ENCODE data around the gene RIC8B.

Gene RIC8B

GRCh38 chr12:106871477-106871876, 97.0 kb downstream of the RIC8B start:
- H3K9me3 ChIP-seq, result no peaks in the 10 kb centered on the region
- H3K27me3 ChIP-seq, result no peaks in the 10 kb centered on the region
- TF ChIP-seq CTCF (IDR thresholded peaks at IDR 0.05; ENCODE audit: low read depth, low read length), result no peak
- H3K36me3 ChIP-seq, result no peaks in the 10 kb centered on the region
- peaks cover 9% of the 10 kb centered on the region for H3K4me1 ChIP-seq
- no peak overlapping the region for H3K4me3 ChIP-seq (ENCODE audit: low read depth, low read length)
- no peak for DNase-seq

GRCh38 chr12:106873983-106874382, 99.5 kb downstream of the RIC8B start:
- DNase-seq, result no peak
- Histone ChIP-seq H3K4me3 (ENCODE audit: low read depth, low read length) (no peak overlapping the region), H3K27me3 (no peaks in the 10 kb centered on the region), H3K9me3 (no peaks in the 10 kb centered on the region), H3K36me3 (no peaks in the 10 kb centered on the region), H3K4me1 (peaks cover 9% of the 10 kb centered on the region)
- TF ChIP-seq CTCF (IDR thresholded peaks at IDR 0.05; ENCODE audit: low read depth, low read length), result no peak

GRCh38 chr12:106878804-106879203, 104.3 kb downstream of the RIC8B start:
- no peak for TF ChIP-seq CTCF (IDR thresholded peaks at IDR 0.05; ENCODE audit: low read depth, low read length)
- Histone ChIP-seq H3K27me3 (no peaks in the 10 kb centered on the region), H3K4me3 (ENCODE audit: low read depth, low read length) (no peak overlapping the region), H3K4me1 (no peaks in the 10 kb centered on the region), H3K36me3 (no peaks in the 10 kb centered on the region; the same call in 1 of the 2 replicates), H3K9me3 (no peaks in the 10 kb centered on the region)
- no peak for DNase-seq

- Histone ChIP-seq H3K4me1 (no peaks in the 10 kb centered on the region), H3K36me3 (no peaks in the 10 kb centered on the region; the same call in 1 of the 2 replicates), H3K27me3 (no peaks in the 10 kb centered on the region), H3K9me3 (no peaks in the 10 kb centered on the region), H3K4me3 (ENCODE audit: low read depth, low read length) (no peak overlapping the region)
- no peak for DNase-seq
- no peak for TF ChIP-seq CTCF (IDR thresholded peaks at IDR 0.05; ENCODE audit: low read depth, low read length)
Observed at GRCh38 chr12:106879612-106880011, 105.1 kb downstream of the RIC8B start.

- Histone ChIP-seq H3K4me3 (ENCODE audit: low read depth, low read length) (no peak overlapping the region), H3K36me3 (no peaks in the 10 kb centered on the region; the same call in 1 of the 2 replicates), H3K9me3 (no peaks in the 10 kb centered on the region), H3K27me3 (no peaks in the 10 kb centered on the region), H3K4me1 (no peaks in the 10 kb centered on the region)
- no peak for TF ChIP-seq CTCF (IDR thresholded peaks at IDR 0.05; ENCODE audit: low read depth, low read length)
- DNase-seq, result no peak
Observed at GRCh38 chr12:106883426-106883825, 108.9 kb downstream of the RIC8B start.

- no peak for DNase-seq
- no peaks in the 10 kb centered on the region for H3K27me3 ChIP-seq
- H3K36me3 ChIP-seq, result no peaks in the 10 kb centered on the region; the same call in 1 of the 2 replicates
- H3K4me1 ChIP-seq, result no peaks in the 10 kb centered on the region
- TF ChIP-seq CTCF (IDR thresholded peaks at IDR 0.05; ENCODE audit: low read depth, low read length), result no peak
- H3K4me3 ChIP-seq (ENCODE audit: low read depth, low read length), result no peak overlapping the region
- no peaks in the 10 kb centered on the region for H3K9me3 ChIP-seq
Observed at GRCh38 chr12:106885026-106885425, 110.5 kb downstream of the RIC8B start.

All from BE2C (cell line).